SK-N-SH (cell line): ENCODE measurements around the gene DHRS9.

Experiments used
- EP300 ChIP-seq, 2 experiments: IDR thresholded peaks; 2 replicates each; pipeline versions ENCODE4 v1.4.0 to v1.6.1; 2012; ENCODE audit warnings: borderline replicate concordance in 1 of 2, low read depth in 1 of 2, low read length in 1 of 2
- EZH2phosphoT487 ChIP-seq: fragments of 200-600 bp; sonication (generic); IDR thresholded peaks from 2 replicates; pipeline ENCODE4 v1.6.1; 2017; ENCODE audit warnings: low read depth, mixed run types, mild to moderate bottlenecking, antibody characterized with exemption, moderate library complexity, borderline replicate concordance
- GABPA ChIP-seq: IDR thresholded peaks from 2 replicates; pipeline ENCODE4 v1.4.0; 2012; ENCODE audit warnings: low read depth, mild to moderate bottlenecking
- JUND ChIP-seq: IDR thresholded peaks from 2 replicates; pipeline ENCODE4 v1.4.0; 2012
- POLR2AphosphoS5 ChIP-seq: IDR thresholded peaks from 2 replicates; pipeline ENCODE4 v1.6.1; 2012; ENCODE audit warnings: low read depth, low read length
- RXRA ChIP-seq: IDR thresholded peaks from 2 replicates; pipeline ENCODE4 v1.4.0; 2012; ENCODE audit warnings: low read depth, mild to moderate bottlenecking, borderline replicate concordance
- YY1 ChIP-seq: IDR thresholded peaks from 2 replicates; pipeline ENCODE4 v1.4.0; 2012; ENCODE audit warnings: low read depth, mild to moderate bottlenecking
- TF ChIP-seq, protein P1 (sequence below): fragments of 200-600 bp; sonication (generic); IDR thresholded peaks from 2 replicates; pipeline ENCODE4 v1.6.1; 2017; ENCODE audit warnings: antibody characterized with exemption, mild to moderate bottlenecking, moderate library complexity
- TF ChIP-seq, protein P2 (sequence below): IDR thresholded peaks from 2 replicates; pipeline ENCODE4 v1.4.0; 2012; ENCODE audit warnings: low read depth
- TF ChIP-seq, protein P3 (sequence below): IDR thresholded peaks from 2 replicates; pipeline ENCODE4; 2012
- TF ChIP-seq, protein P4 (sequence below): IDR thresholded peaks from 2 replicates; pipeline ENCODE4 v1.6.1; 2012; ENCODE audit warnings: mild to moderate bottlenecking, low read depth, low read length, moderate library complexity
- TF ChIP-seq, protein P5 (sequence below): fragments of 150-350 bp; IDR thresholded peaks from 2 replicates; pipeline ENCODE4 v1.6.1; 2017; ENCODE audit warnings: antibody characterized with exemption, low read length, low read depth, borderline replicate concordance

DNA sequence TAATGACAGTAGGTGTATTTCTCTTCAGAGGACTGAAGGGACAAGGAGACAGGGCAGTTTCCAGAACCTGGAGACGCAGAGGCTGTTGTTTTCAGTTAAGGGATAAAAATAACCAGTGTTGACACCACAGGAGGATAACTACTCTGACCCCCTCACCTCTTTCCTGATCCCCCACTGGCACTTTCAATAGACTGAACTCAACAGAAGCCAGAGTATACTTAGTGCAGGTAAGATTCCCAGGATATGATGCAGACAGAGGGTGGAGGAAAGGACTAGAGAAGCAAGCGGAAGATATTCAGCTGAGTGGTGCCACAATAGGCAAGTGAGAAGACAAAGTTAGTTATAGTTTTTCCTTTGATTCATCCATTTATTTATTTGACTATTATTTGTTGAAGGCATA lies 19.8 kb downstream of the DHRS9 start:
- TF ChIP-seq, protein P1, sequence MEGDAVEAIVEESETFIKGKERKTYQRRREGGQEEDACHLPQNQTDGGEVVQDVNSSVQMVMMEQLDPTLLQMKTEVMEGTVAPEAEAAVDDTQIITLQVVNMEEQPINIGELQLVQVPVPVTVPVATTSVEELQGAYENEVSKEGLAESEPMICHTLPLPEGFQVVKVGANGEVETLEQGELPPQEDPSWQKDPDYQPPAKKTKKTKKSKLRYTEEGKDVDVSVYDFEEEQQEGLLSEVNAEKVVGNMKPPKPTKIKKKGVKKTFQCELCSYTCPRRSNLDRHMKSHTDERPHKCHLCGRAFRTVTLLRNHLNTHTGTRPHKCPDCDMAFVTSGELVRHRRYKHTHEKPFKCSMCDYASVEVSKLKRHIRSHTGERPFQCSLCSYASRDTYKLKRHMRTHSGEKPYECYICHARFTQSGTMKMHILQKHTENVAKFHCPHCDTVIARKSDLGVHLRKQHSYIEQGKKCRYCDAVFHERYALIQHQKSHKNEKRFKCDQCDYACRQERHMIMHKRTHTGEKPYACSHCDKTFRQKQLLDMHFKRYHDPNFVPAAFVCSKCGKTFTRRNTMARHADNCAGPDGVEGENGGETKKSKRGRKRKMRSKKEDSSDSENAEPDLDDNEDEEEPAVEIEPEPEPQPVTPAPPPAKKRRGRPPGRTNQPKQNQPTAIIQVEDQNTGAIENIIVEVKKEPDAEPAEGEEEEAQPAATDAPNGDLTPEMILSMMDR, result no peak
- TF ChIP-seq JUND (no peak), EP300 (IDR thresholded peaks at IDR 0.05; ENCODE audit: borderline replicate concordance in 1 of 2, low read depth in 1 of 2, low read length in 1 of 2) (no peak), YY1 (no peak), RXRA (no peak), POLR2AphosphoS5 (no peak), EZH2phosphoT487 (no peak), GABPA (no peak)
- TF ChIP-seq, protein P2, sequence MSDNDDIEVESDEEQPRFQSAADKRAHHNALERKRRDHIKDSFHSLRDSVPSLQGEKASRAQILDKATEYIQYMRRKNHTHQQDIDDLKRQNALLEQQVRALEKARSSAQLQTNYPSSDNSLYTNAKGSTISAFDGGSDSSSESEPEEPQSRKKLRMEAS, result no peak
- TF ChIP-seq, protein P3, sequence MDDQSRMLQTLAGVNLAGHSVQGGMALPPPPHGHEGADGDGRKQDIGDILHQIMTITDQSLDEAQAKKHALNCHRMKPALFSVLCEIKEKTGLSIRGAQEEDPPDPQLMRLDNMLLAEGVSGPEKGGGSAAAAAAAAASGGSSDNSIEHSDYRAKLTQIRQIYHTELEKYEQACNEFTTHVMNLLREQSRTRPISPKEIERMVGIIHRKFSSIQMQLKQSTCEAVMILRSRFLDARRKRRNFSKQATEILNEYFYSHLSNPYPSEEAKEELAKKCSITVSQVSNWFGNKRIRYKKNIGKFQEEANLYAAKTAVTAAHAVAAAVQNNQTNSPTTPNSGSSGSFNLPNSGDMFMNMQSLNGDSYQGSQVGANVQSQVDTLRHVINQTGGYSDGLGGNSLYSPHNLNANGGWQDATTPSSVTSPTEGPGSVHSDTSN, result no peak
- TF ChIP-seq, protein P4, sequence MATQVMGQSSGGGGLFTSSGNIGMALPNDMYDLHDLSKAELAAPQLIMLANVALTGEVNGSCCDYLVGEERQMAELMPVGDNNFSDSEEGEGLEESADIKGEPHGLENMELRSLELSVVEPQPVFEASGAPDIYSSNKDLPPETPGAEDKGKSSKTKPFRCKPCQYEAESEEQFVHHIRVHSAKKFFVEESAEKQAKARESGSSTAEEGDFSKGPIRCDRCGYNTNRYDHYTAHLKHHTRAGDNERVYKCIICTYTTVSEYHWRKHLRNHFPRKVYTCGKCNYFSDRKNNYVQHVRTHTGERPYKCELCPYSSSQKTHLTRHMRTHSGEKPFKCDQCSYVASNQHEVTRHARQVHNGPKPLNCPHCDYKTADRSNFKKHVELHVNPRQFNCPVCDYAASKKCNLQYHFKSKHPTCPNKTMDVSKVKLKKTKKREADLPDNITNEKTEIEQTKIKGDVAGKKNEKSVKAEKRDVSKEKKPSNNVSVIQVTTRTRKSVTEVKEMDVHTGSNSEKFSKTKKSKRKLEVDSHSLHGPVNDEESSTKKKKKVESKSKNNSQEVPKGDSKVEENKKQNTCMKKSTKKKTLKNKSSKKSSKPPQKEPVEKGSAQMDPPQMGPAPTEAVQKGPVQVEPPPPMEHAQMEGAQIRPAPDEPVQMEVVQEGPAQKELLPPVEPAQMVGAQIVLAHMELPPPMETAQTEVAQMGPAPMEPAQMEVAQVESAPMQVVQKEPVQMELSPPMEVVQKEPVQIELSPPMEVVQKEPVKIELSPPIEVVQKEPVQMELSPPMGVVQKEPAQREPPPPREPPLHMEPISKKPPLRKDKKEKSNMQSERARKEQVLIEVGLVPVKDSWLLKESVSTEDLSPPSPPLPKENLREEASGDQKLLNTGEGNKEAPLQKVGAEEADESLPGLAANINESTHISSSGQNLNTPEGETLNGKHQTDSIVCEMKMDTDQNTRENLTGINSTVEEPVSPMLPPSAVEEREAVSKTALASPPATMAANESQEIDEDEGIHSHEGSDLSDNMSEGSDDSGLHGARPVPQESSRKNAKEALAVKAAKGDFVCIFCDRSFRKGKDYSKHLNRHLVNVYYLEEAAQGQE, result no peak
- TF ChIP-seq, protein P5, sequence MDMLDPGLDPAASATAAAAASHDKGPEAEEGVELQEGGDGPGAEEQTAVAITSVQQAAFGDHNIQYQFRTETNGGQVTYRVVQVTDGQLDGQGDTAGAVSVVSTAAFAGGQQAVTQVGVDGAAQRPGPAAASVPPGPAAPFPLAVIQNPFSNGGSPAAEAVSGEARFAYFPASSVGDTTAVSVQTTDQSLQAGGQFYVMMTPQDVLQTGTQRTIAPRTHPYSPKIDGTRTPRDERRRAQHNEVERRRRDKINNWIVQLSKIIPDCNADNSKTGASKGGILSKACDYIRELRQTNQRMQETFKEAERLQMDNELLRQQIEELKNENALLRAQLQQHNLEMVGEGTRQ, result no peak
